ENCODE results near the gene XRN1.

Gene XRN1

DNA sequence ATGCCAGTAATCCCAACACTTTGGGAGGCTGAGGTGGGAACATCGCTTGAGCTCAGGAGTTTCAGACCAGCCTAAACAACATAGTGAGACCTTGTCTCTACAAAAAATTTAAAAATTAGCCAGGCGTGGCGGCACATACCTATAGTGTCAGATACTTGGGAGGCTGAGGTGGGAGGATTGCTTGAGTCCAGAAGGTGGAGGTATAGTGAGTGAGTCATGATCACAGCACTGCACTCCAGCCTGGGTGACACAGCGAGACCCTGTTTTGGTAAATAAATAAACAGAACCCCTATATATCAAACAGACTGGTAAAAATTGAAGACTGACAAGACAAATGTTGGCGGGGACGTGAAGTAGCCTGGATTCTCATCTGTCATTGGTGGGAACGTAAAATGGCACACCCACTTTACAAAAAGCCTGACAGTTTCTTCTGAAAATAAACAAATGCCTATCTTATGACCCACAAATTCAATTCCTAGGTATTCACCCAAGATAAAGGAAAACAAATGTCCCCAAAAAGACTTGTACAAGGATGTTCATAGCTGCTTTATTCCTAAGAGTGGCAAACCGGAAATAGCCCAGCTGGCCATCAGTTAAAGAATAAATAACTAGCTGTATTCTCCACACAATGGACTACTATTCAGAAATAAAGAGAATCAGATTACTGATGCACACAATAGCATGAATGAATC, 175.5 kb downstream of the XRN1 start:
- no peak for DNase-seq (ENCODE audit: low read depth, low spot score)

DNA sequence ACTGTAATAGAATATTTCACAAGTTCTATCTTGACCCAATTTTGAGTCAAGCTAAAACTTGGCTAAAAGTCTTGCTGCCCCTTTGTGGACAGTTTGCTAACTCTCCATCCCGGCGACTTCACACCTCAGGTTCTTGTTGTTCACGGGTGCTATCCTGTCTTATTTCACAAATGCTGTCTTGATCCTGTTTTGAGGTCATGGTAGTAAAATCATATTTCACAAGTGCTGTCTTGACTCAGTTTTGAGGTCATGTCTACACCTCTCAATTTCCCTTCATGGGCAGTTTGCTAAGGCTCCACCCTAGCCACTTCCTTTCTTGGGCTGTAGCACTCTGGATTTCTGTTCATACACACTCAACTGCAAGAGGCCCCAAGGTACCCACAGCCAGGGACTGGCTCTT, 177.4 kb downstream of the XRN1 start:
- DNase-seq (ENCODE audit: low read depth, low spot score) = no peak

DNA sequence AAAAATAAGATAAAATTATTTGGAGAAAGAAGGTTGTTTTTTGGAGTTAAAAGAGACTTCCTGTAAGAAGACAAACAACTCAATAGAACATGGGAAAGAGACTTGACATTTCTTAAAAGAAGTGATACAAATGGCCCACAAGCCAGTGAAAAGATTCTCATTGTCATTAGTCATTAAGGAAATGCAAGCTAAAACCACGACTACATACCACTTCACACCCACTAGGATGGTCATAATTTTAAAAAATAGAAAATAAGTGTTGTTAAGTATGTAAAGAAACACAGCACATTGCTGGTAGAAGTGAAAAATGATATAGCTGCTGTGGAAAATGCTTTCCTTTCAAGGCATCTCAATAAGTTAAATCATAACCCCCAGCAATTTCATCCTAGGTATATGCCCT, 178.1 kb downstream of the XRN1 start:
- no peak for DNase-seq (ENCODE audit: low read depth, low spot score)

DNA sequence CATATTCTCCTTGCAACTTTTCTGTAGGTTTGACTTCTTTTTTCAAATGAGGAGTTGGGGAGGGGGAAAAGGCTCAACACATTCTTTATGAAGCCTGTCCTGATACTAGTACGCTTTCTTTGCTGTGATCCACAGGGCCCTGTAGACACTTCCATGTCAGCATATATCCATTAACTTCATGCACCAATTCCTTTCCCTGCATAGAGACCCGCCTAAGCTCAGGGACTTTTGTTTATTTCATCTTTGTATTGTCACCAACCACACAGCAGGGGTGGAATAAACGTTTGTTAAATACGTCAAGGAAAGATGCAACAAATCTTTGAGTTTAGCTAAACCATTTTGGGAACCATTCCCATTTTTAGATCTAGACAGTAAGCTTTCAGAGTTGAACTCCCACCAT, 179.4 kb downstream of the XRN1 start:
- DNase-seq (ENCODE audit: low read depth, low spot score) = no peak

DNA sequence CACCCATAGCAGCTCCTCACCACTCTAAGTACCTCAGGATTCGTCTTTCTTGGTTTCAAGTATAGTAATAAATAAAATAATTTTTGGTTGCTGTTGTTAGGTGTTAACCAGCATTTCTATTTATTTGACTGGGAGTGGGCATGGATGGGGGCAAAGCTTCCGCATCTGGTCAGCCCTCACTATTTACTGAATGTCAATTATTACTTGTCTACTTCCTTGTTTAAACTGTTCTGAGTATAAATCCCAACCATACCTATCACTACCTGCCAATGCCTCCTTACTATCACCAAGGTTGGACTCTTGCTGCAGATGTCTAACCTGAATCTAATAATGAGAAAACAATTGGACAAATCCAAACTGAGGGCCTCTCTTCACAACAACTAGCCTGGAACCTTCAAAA, 180.6 kb downstream of the XRN1 start:
- DNase-seq (ENCODE audit: low read depth, low spot score) = no peak

DNA sequence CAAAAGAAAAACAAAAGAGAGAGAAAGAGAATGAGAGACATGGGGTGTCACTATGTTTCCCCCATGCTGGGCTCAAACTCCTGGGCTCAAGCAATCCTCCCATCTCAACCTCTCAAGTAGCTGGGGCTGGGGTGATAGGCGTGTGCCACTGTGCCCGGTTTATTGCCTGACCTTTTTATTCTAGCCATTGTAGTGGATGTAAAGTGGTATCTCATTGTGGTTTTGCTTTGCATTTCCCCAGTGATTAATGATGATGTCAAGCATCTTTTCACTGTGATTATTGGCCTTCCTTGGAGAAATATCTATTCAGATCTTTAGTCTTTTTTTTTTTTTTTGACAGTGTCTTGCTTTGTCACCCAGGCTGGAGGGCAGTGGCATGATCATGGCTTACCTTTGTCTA, 184.7 kb downstream of the XRN1 start:
- no peak for DNase-seq (ENCODE audit: low read depth, low spot score)

DNA sequence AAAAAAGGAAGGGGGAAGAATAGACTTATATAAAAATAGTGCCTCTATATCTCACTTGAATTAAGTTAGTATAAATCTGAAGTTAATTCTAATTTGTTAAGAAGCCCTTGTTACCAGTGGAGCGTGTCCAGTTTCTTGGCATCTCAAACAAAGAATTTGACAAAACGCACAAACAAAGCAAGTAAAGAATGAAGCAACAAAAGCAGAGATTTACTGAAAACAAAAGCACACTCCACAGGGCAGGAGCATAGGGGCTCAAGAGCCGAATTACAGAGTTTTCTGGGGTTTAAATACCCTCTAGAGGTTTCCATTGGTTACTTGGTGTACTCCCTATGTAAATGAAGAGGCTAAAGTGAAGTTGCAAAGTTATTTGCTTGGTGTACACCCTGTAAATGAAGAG, 188.5 kb downstream of the XRN1 start:
- no peak for DNase-seq (ENCODE audit: low read depth, low spot score)

DNA sequence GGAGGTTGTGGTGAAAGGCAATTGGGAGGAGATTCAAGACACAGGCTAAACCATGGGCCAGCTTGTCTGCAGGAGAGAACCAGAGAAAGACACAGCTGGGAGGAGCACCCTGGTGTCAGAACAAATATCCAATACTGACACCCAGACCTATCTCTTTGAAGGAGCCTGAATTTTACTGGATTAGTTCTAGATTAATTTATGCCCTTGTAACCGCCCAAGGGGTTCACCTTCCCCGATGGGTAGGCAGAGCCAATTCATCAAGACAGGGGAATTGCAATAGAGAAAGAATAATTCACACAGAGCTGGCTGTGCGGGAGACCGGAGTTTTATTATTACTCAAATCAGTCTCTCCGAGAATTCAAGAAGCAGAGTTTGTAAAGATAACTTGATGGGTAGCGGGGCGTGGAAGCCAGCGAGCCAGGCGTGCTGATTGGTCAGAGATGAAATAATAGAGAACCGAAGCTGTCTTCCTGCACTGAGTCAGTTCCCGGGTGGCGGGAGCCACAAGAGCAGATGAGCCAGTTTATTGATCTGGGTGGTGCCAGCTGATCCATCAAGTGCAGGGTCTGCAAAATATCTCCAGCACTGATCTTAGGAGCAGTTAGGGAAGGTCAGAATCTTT, 191.0 kb downstream of the XRN1 start:
- no peak for DNase-seq (ENCODE audit: low read depth, low spot score)

Measured in smooth muscle cell of the brain vasculature (primary cell).